GM12872 (cell line): ENCODE data around the gene RB1.

Experiments
- TF ChIP-seq, protein P1 (sequence below): IDR thresholded peaks from 3 replicates; pipeline ENCODE4 v1.5.1; 2011; ENCODE audit warnings: low read depth, mild to moderate bottlenecking, low read length, moderate library complexity; ENCODE audit not compliant: insufficient read depth

RB1 gene

DNA sequence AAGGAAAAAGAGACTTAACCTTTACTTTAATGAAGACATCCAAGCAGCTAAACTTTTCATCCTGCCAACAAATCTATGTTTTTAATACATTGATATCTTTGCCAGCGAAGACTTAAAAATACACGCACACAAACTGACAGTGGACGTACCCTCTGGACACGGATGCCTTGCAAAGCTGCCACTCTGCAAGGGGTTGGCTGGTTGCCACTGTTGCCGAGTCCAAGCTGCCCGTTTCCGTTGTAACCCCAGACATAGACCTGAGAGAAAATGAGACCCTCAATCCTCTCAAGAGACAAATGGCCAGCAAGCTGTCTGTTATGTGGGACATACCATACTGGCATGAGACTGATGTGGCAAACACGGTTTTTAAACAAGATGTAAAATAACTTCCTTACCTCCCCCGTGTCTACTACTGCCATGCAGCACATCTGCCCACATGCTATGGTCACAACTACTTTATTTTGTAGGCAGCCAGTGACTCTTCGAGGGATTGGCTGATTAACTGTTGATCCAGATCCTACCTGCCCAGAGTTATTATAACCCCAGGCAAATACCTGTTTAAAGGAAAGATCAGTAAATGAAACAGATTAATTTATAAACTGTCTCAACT lies 208.2 kb downstream of the RB1 start:
- TF ChIP-seq, protein P1, sequence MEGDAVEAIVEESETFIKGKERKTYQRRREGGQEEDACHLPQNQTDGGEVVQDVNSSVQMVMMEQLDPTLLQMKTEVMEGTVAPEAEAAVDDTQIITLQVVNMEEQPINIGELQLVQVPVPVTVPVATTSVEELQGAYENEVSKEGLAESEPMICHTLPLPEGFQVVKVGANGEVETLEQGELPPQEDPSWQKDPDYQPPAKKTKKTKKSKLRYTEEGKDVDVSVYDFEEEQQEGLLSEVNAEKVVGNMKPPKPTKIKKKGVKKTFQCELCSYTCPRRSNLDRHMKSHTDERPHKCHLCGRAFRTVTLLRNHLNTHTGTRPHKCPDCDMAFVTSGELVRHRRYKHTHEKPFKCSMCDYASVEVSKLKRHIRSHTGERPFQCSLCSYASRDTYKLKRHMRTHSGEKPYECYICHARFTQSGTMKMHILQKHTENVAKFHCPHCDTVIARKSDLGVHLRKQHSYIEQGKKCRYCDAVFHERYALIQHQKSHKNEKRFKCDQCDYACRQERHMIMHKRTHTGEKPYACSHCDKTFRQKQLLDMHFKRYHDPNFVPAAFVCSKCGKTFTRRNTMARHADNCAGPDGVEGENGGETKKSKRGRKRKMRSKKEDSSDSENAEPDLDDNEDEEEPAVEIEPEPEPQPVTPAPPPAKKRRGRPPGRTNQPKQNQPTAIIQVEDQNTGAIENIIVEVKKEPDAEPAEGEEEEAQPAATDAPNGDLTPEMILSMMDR, result no peak

DNA sequence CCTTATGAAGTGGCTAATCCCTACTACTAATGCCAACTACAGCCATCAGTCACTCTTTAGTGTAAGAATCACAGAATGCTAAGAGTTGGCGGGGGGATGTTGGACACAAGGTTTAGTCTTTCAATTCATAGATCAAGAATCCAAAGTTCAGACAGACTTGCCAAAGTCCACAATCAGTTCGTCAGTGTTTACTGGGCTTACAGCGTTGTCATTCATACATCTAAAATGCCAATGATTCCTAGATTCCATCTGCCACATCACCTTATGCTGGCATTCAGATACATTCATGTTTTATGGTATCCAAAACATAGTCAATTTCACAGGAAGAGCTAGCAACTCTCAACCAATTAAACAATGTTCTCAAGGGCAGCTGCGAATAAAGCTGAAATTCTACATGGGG lies 211.2 kb downstream of the RB1 start:
- TF ChIP-seq, protein P1, result no peak

DNA sequence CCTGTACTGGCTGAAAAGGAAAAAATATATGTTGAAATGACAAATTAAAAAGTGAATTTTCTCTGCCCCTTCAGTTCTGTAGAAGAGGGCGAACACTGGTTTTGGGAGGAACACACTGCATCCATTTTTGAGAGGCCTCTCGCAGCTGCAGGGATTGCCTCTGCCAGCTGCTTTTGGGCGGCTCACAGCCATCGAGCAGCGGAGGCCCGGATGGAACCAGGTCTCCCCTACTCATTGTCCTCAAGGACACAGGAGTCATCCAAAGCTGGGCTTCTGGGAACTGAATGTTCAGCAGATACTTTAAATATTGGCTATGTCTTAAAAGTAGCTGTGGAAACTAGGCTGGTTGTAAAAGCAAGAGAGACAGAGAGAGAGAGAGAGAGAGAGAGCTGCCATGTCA lies 212.2 kb downstream of the RB1 start:
- TF ChIP-seq, protein P1, result no peak

DNA sequence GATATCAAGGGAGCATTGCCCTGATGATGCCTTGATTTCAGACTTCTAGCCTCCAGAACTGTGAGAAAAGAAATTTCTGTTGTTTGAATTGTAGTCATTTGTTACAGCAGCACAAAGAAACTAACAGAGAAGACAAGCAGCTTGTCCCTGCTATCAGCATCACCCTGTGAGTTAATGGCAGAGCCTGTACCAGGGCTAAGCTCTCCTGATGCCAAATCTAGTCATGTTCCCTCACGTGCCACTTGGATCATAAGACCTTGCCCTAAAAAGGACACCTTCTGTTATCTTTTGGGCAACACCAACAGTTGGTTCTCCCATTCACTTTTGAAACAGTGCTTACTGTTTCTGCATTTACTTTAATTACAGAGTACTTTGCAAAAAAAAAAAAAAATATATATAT lies 214.5 kb downstream of the RB1 start:
- TF ChIP-seq, protein P1, result no peak

DNA sequence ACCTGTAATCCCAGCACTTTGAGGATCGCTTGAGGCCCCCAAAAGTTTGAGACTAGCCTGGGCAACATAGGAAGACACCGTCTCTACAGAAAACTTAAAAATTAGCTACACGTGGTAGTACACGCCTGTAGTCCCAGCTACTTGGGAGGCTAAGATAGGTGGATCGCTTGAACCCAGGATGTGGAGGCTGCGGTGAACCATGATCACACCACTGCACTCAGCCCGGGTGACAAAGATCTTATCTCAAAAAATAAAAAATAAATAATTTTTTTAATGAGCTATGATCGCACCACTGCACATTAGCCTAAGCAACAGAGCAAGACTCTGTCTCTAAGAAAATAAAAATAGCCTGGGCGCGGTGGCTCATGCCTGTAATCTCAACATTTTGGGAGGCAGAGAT lies 222.7 kb downstream of the RB1 start:
- TF ChIP-seq, protein P1, result no peak

DNA sequence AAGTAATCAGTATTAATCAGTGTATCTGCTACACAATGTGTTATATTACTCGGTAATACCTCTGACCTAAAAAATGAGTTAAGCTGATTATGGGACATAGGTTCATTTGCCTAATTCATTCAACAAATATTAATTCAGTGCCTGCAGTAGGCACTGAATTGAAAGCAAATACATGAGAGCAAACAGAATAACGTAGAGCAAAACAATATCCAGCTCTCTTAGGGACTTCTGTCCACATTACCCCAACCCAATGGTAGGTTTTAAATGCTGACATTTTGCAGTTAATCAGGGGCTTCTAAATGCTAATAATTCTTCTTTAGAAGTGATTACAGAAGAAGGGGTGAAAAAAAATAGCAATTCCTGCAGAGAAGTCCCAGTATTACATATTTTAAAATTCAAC lies 224.4 kb downstream of the RB1 start:
- TF ChIP-seq, protein P1, result no peak

DNA sequence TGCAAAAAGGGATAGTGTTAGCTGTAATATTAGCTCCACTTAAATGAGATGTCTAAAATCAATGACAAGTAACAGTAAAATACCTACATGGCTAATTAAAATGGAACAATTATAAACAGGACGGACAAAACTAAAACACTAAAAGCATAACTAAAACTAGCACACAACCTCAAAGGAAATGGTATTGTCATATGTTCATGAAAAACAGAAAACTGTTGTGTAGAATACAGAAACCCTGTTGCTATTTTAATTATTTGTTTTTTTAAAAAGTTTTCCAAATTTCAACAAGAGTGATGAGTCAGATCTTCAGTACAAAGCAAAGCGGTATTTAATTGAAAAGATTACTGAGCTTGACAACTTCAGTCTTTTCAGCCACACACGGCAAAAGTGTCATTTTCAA lies 225.2 kb downstream of the RB1 start:
- TF ChIP-seq, protein P1, result no peak
